HCT116 (cell line): Measurements from ENCODE around the gene LMBR1. TPM values are rescaled to one million over a fixed set of nuclear protein-coding genes. Genes with fewer than 3 reads are reported as not detected.

Experiments
- ATAC-seq: fragments of 200-7000 bp; cut with Tn5 transposase; 2 replicates; pipeline ENCODE4 v1.9.1; 2020; ENCODE audit warnings: mild to moderate bottlenecking, moderate library complexity
- BruUV-seq: library from RNA; stranded (reverse); fragments of 400-500 nt; replicated peaks from 2 replicates; lab custom pipeline; 2021; lab: Mats Ljungman, UMichigan
- CTCF ChIA-PET: fragments of 300-600 bp; sonication (Branson Sonifier 250); formaldehyde crosslinking; loops from one replicate; lab custom pipeline; 2021; ENCODE audit warnings: antibody characterized with exemption; lab: Charles Lee
- POLR2A ChIA-PET: fragments of 300-600, 350-600 bp; sonication (Branson Sonifier 250); formaldehyde crosslinking; loops from one replicate; lab custom pipeline; 2021; ENCODE audit warnings: antibody characterized with exemption; lab: Charles Lee
- RAD21 ChIA-PET, 2 experiments: fragments of 300-600 bp; sonication (Branson Sonifier 250); formaldehyde crosslinking; loops; one replicate each; lab custom pipeline; 2023; ENCODE audit warnings: low total read pairs in 2 of 2; ENCODE audit not compliant: uncharacterized antibody in 2 of 2, unreplicated experiment in 2 of 2, low non-redundant PET in 1 of 2; lab: Charles Lee
- DNase-seq: peaks from one replicate; pipeline ENCODE4 v3.0.0-alpha.2; 2010; ENCODE audit warnings: low read depth, low spot score
- H2AFZ ChIP-seq: fragments of 200-600 bp; shearing (Covaris generic), sonication (generic); 2 replicates; pipeline ENCODE4 v1.6.1; 2017; ENCODE audit warnings: low read depth, mixed run types, mixed read lengths, antibody characterized with exemption, low read length; ENCODE audit not compliant: poor library complexity, severe bottlenecking
- H3K27ac ChIP-seq: 2 replicates; pipeline ENCODE4 v1.5.1; 2012; ENCODE audit warnings: low read depth, low read length
- H3K27me3 ChIP-seq: fragments of 200-600 bp; sonication (generic); 2 replicates; pipeline ENCODE4 v1.6.1; 2016; ENCODE audit warnings: mixed run types, low read length, mixed read lengths; ENCODE audit not compliant: insufficient read depth
- H3K36me3 ChIP-seq, 2 experiments: fragments of 200-500 bp in 1 of 2; fragments of 200-600 bp in 1 of 2; sonication (Bioruptor generic) in 1 of 2; sonication (generic) in 1 of 2; 2 replicates each; pipeline versions ENCODE4 v1.5.1 to v1.6.1; 2014 to 2016; ENCODE audit warnings: low read length in 2 of 2, inconsistent platforms in 1 of 2, mixed read lengths in 1 of 2, mixed run types in 1 of 2; ENCODE audit not compliant: insufficient read depth in 2 of 2, control insufficient read depth in 1 of 2
- H3K4me1 ChIP-seq, 2 experiments: fragments of 200-600 bp in 1 of 2; sonication (generic) in 1 of 2; 2 replicates each; pipeline versions ENCODE4 v1.5.1 to v1.6.1; 2012 to 2017; ENCODE audit warnings: low read length in 2 of 2, inconsistent platforms in 1 of 2, mild to moderate bottlenecking in 1 of 2, mixed read lengths in 1 of 2, mixed run types in 1 of 2, moderate library complexity in 1 of 2; ENCODE audit not compliant: insufficient read depth in 2 of 2, control insufficient read depth in 1 of 2
- H3K4me2 ChIP-seq: fragments of 200-600 bp; sonication (generic); 2 replicates; pipeline ENCODE4 v1.6.1; 2017; ENCODE audit warnings: mixed run types, low read length, mixed read lengths
- H3K4me3 ChIP-seq, 2 experiments: fragments of 200-600 bp in 1 of 2; sonication (generic) in 1 of 2; replicated peaks in 1 of 2; 2 replicates each; pipeline ENCODE4 v1.5.1; 2011 to 2016; ENCODE audit warnings: low read length in 2 of 2, control low read depth in 1 of 2, low read depth in 1 of 2, mild to moderate bottlenecking in 1 of 2, mixed read lengths in 1 of 2, mixed run types in 1 of 2
- H3K79me2 ChIP-seq: fragments of 200-600 bp; sonication (generic); 2 replicates; pipeline ENCODE4 v1.6.1; 2017; ENCODE audit warnings: mild to moderate bottlenecking, mixed run types, low read length, moderate library complexity, mixed read lengths; ENCODE audit not compliant: insufficient read depth
- H3K9ac ChIP-seq: fragments of 200-600 bp; sonication (generic); 2 replicates; pipeline ENCODE4 v1.6.1; 2016; ENCODE audit warnings: low read length, mixed read lengths
- H3K9me2 ChIP-seq: fragments of 200-600 bp; sonication (generic), shearing (Covaris generic); 2 replicates; pipeline ENCODE4 v1.6.1; 2017; ENCODE audit warnings: mixed run types, mild to moderate bottlenecking, moderate library complexity; ENCODE audit not compliant: insufficient read depth
- H3K9me3 ChIP-seq, 2 experiments: fragments of 200-500 bp in 1 of 2; fragments of 200-600 bp in 1 of 2; sonication (Bioruptor generic) in 1 of 2; sonication (generic) in 1 of 2; 2 replicates each; pipeline ENCODE4 v1.6.1; 2014 to 2017; ENCODE audit warnings: low read length in 2 of 2, mixed read lengths in 2 of 2, inconsistent platforms in 1 of 2, low read depth in 1 of 2, mild to moderate bottlenecking in 1 of 2, mixed run types in 1 of 2, moderate library complexity in 1 of 2; ENCODE audit not compliant: control insufficient read depth in 1 of 2, insufficient read depth in 1 of 2
- H4K20me1 ChIP-seq: fragments of 200-600 bp; sonication (generic), shearing (Covaris generic); 2 replicates; pipeline ENCODE4 v1.6.1; 2017; ENCODE audit warnings: mixed run types, mild to moderate bottlenecking, moderate library complexity; ENCODE audit not compliant: insufficient read depth
- ELF1 ChIP-seq: IDR thresholded peaks from 2 replicates; pipeline ENCODE4 v1.6.1; 2012; ENCODE audit warnings: low read depth, borderline replicate concordance
- EZH2 ChIP-seq: fragments of 200-600 bp; sonication (generic); IDR thresholded peaks from 2 replicates; pipeline ENCODE4 v1.6.1; 2017; ENCODE audit warnings: antibody characterized with exemption, mixed run types
- EZH2phosphoT487 ChIP-seq: fragments of 200-600 bp; IDR thresholded peaks from 2 replicates; pipeline ENCODE4 v1.6.1; 2018; ENCODE audit warnings: antibody characterized with exemption, borderline replicate concordance
- POLR2A ChIP-seq: IDR thresholded peaks from 2 replicates; pipeline ENCODE4 v1.7.0; 2011; ENCODE audit warnings: borderline replicate concordance; ENCODE audit not compliant: insufficient read depth, insufficient read length; ENCODE audit errors: extremely low read depth
- POLR2AphosphoS5 ChIP-seq: IDR thresholded peaks from 2 replicates; pipeline ENCODE4 v1.6.1; 2011; ENCODE audit warnings: mild to moderate bottlenecking, low read depth, low read length, moderate library complexity
- YY1 ChIP-seq: IDR thresholded peaks from 2 replicates; pipeline ENCODE4 v1.6.1; 2011; ENCODE audit warnings: low read length, low read depth, moderate library complexity, mild to moderate bottlenecking; ENCODE audit not compliant: insufficient replicate concordance; ENCODE audit errors: extremely low read depth
- intact Hi-C: fragments of 100-400 bp; cut with micrococcal nuclease; formaldehyde crosslinking; loops from 2 replicates; pipeline ENCODE4 v1.10.0; 2022
- total RNA-seq: library from RNA; stranded (reverse); gene quantifications from one replicate; pipeline ENCODE4 v1.2.1, GENCODE V29; 2021; ENCODE audit not compliant: unreplicated experiment

LMBR1 gene
- total RNA-seq, 1 experiment from 2014 or later: 84.0 TPM

- TF ChIP-seq ELF1: no peak
Measured at GRCh38 chr7:156661637-156662036, 231.3 kb downstream of the LMBR1 start (continued).

- TF ChIP-seq EZH2phosphoT487 (no peak), POLR2AphosphoS5 (peak; percentile 36; the same call in 1 of the 2 replicates)
- H3K4me1 ChIP-seq: no peaks in the 10 kb centered on the region
- no peak overlapping the region for H3K27ac ChIP-seq
- ChIA-PET RAD21 (no interaction called here), POLR2A (no interaction called here), CTCF (no interaction called here)
- no TSS peak for BruUV-seq
- H3K4me3 ChIP-seq: no peak overlapping the region
- no peak overlapping the region for H3K4me2 ChIP-seq
- DNase-seq (no peak), ATAC-seq (no peak)
- no peaks in the 10 kb centered on the region for H3K9me2 ChIP-seq
- intact Hi-C loops: no loop called here
- H3K9me3 ChIP-seq: no peaks in the 10 kb centered on the region
- no peak overlapping the region for H3K9ac ChIP-seq
- H3K79me2 ChIP-seq: no peaks in the 10 kb centered on the region
- H3K27me3 ChIP-seq: no peaks in the 10 kb centered on the region
- H2AFZ ChIP-seq: no peak overlapping the region
- H4K20me1 ChIP-seq: no peaks in the 10 kb centered on the region
- H3K36me3 ChIP-seq: no peaks in the 10 kb centered on the region
Measured at GRCh38 chr7:156659961-156660360, 233.0 kb downstream of the LMBR1 start.

- ATAC-seq (no peak), DNase-seq (no peak)
- no TSS peak for BruUV-seq
- no peaks in the 10 kb centered on the region for H3K36me3 ChIP-seq
- H3K79me2 ChIP-seq: no peaks in the 10 kb centered on the region
- no peak overlapping the region for H3K27ac ChIP-seq
- H3K9ac ChIP-seq: no peak overlapping the region
- H2AFZ ChIP-seq: no peak overlapping the region
- no peaks in the 10 kb centered on the region for H3K9me2 ChIP-seq
- CTCF ChIA-PET: no interaction called here
- H3K27me3 ChIP-seq: no peaks in the 10 kb centered on the region
- H3K4me3 ChIP-seq: no peak overlapping the region
- POLR2A ChIA-PET: no interaction called here
- H3K9me3 ChIP-seq: no peaks in the 10 kb centered on the region
- H4K20me1 ChIP-seq: no peaks in the 10 kb centered on the region
- intact Hi-C loops: no loop called here
- TF ChIP-seq YY1 (no peak), EZH2 (no peak), POLR2A (no peak)
- TF ChIP-seq, all 23 proteins: peak for 0
- Histone ChIP-seq H3K4me2 (no peak overlapping the region), H3K4me1 (no peaks in the 10 kb centered on the region)
- RAD21 ChIA-PET: no interaction called here
Measured at GRCh38 chr7:156659203-156659602, 233.8 kb downstream of the LMBR1 start.
